SU-DHL-6 (cell line): ENCODE data around the gene DNM1.

Experiments
- H2AFZ ChIP-seq: fragments of 200-600 bp; sonication (generic); 2 replicates; pipeline ENCODE4 v1.6.1; 2014; ENCODE audit warnings: low read depth, mild to moderate bottlenecking, moderate library complexity, mixed read lengths, antibody characterized with exemption, low read length; ENCODE audit not compliant: severe bottlenecking
- H3F3A ChIP-seq: fragments of 200-600 bp; shearing (Covaris generic); 2 replicates; pipeline ENCODE4 v1.6.0; 2016; ENCODE audit warnings: antibody characterized with exemption, mild to moderate bottlenecking; ENCODE audit not compliant: insufficient read depth
- H3K27ac ChIP-seq: fragments of 200-600 bp; sonication (generic); 2 replicates; pipeline ENCODE4 v1.5.1; 2016; ENCODE audit warnings: low read depth, mild to moderate bottlenecking, low read length, moderate library complexity, mixed read lengths
- H3K27me3 ChIP-seq: fragments of 200-600 bp; sonication (generic), shearing (Covaris generic); 2 replicates; pipeline ENCODE4 v1.6.0; 2014; ENCODE audit warnings: mild to moderate bottlenecking, low read length
- H3K36me3 ChIP-seq: fragments of 200-600 bp; sonication (generic); 2 replicates; pipeline ENCODE4 v1.6.1; 2014; ENCODE audit warnings: mild to moderate bottlenecking, low read length, mixed read lengths
- H3K4me2 ChIP-seq: fragments of 300-600, 200-600 bp; shearing (Covaris generic), sonication (generic); 2 replicates; pipeline ENCODE4 v1.6.0; 2014; ENCODE audit warnings: low read length, low read depth, mild to moderate bottlenecking; ENCODE audit not compliant: poor library complexity, severe bottlenecking
- H3K4me3 ChIP-seq: fragments of 200-600 bp; sonication (generic); 2 replicates; pipeline ENCODE4 v1.5.1; 2014; ENCODE audit warnings: antibody characterized with exemption, low read length, mild to moderate bottlenecking, mixed read lengths; ENCODE audit not compliant: insufficient read depth, poor library complexity, severe bottlenecking
- H3K79me2 ChIP-seq: fragments of 200-600 bp; sonication (generic); 2 replicates; pipeline ENCODE4 v1.6.1; 2014; ENCODE audit warnings: mild to moderate bottlenecking, low read length, moderate library complexity; ENCODE audit not compliant: insufficient read depth
- H3K9ac ChIP-seq: fragments of 200-600 bp; sonication (generic); 2 replicates; pipeline ENCODE4 v1.7.0; 2014; ENCODE audit warnings: mild to moderate bottlenecking, low read length
- H3K9me2 ChIP-seq: fragments of 200-600 bp; sonication (generic); replicated peaks from 2 replicates; pipeline ENCODE4 v1.6.1; 2014; ENCODE audit warnings: low read length; ENCODE audit not compliant: insufficient read depth
- H3K9me3 ChIP-seq: fragments of 200-600 bp; sonication (generic); 2 replicates; pipeline ENCODE4 v1.6.1; 2014; ENCODE audit warnings: low read length, mixed read lengths; ENCODE audit not compliant: insufficient read depth
- H4K20me1 ChIP-seq: fragments of 200-600 bp; sonication (generic); 2 replicates; pipeline ENCODE4 v1.6.1; 2014; ENCODE audit warnings: low read depth, mild to moderate bottlenecking, antibody characterized with exemption, low read length, moderate library complexity, mixed read lengths
- CTCF ChIP-seq: fragments of 200-600 bp; sonication (generic); IDR thresholded peaks from one replicate; pipeline ENCODE4 v1.5.1; 2017; ENCODE audit warnings: antibody characterized with exemption, mild to moderate bottlenecking, low read length, moderate library complexity; ENCODE audit not compliant: insufficient read depth, poor library complexity, severe bottlenecking
- EZH2phosphoT487 ChIP-seq: fragments of 200-600 bp; sonication (generic), shearing (Covaris generic); conservative IDR thresholded peaks from 2 replicates; pipeline ENCODE4 v1.6.1; 2018; ENCODE audit warnings: mild to moderate bottlenecking, antibody characterized with exemption, low read length, moderate library complexity, mixed read lengths

DNM1 gene

GRCh38 chr9:128191406-128192046, 11.7 kb upstream of the DNM1 start, which contains the start of gene CIZ1:
TSS of gene CIZ1 (minus strand) at chr9:128191572. CDS start at chr9:128190857, 715 bp downstream.
- Histone ChIP-seq H3K36me3 (no peaks in the 10 kb centered on the region), H3K9me2 (no peaks in the 10 kb centered on the region), H4K20me1 (no peaks in the 10 kb centered on the region), H2AFZ (peak within 1 kb of the TSS; percentile 94), H3K9me3 (no peaks in the 10 kb centered on the region), H3K9ac (peak within 1 kb of the TSS; percentile 96), H3K4me3 (peak within 1 kb of the TSS; percentile 83), H3F3A (no peaks in the 10 kb centered on the region), H3K27me3 (no peaks in the 10 kb centered on the region), H3K4me2 (peak within 1 kb of the TSS; percentile 92), H3K79me2 (no peaks in the 10 kb centered on the region), H3K27ac (peak within 1 kb of the TSS; percentile 52)
- no peak for TF ChIP-seq EZH2phosphoT487
- TF ChIP-seq CTCF = peak; percentile 93

GRCh38 chr9:128192601-128193371, 10.4 kb upstream of the DNM1 start:
- Histone ChIP-seq H3K9ac (no peak overlapping the region), H3K27ac (no peak overlapping the region), H3K4me3 (no peak overlapping the region), H3F3A (no peaks in the 10 kb centered on the region), H3K27me3 (no peaks in the 10 kb centered on the region), H2AFZ (no peak overlapping the region), H3K9me2 (no peaks in the 10 kb centered on the region), H3K36me3 (no peaks in the 10 kb centered on the region), H3K9me3 (no peaks in the 10 kb centered on the region), H4K20me1 (no peaks in the 10 kb centered on the region), H3K79me2 (no peaks in the 10 kb centered on the region), H3K4me2 (no peak overlapping the region)
- TF ChIP-seq CTCF (no peak), EZH2phosphoT487 (no peak)

GRCh38 chr9:128193469-128194096, 9.6 kb upstream of the DNM1 start:
- Histone ChIP-seq H3F3A (no peaks in the 10 kb centered on the region), H3K9me3 (no peaks in the 10 kb centered on the region), H3K27me3 (no peaks in the 10 kb centered on the region), H4K20me1 (no peaks in the 10 kb centered on the region), H3K9me2 (no peaks in the 10 kb centered on the region), H3K9ac (no peak overlapping the region), H3K79me2 (no peaks in the 10 kb centered on the region), H3K36me3 (no peaks in the 10 kb centered on the region), H3K4me3 (no peak overlapping the region), H3K4me2 (no peak overlapping the region), H2AFZ (no peak overlapping the region), H3K27ac (no peak overlapping the region)
- TF ChIP-seq CTCF = no peak
- TF ChIP-seq EZH2phosphoT487 = no peak
